Measurements from ENCODE around the gene CBFA2T2.
"Not testable (repeated sequence)": the region's sequence is repeated elsewhere in the genome, so short reads cannot be mapped to it uniquely, and the experiment has no call there.

DNA sequence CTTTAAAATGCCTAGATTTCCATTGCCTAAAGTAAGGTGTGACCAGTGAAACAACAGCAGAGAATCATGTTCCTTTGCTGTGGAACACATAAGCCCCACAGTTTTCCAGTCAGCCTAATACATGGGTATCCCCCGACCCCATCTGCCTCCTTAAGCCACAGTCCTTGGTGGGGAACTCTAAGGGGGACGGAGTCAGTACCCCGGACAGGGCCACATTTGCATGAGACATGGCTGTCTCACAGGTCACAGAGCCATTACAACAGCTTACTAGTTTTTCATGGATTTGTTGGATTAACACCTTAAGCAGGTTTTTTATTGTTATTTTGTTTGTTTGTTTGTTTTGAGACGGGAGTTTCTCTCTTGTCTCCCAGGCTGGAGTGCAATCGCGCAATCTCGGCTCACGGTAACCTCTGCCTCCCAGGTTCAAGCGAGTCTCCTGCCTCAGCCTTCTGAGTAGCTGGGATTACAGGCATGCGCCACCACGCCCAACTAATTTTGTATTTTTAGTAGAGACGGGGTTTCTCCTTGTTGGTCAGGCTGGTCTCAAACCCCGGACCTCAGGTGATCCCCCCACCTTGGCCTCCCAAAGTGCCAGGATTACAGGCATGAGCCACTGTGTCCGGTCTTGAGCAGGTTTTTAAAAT, 157.2 kb downstream of the CBFA2T2 start:
- not testable (repeated sequence) for TF ChIP-seq CTCF (conservative IDR thresholded peaks at IDR 0.05); ZFX (IDR thresholded peaks at IDR 0.05)
